Stimulated activated naive B cell treated with anti-CD40 and anti-IgM and Interleukin-4, amounts not matched to agents 10 μg/mL and 1 μg/mL and 100 μg/mL, for 72 hours (primary cell): Measurements from ENCODE around the gene CGN.

Experiments used
- ATAC-seq, 2 donors: fragments of 150-1000 bp; cut with Tn5 transposase; replicated peaks; 2 replicates each; pipeline ENCODE4 v1.10.0; 2021; ENCODE audit warnings: moderate library complexity in 1 of 2
- DNase-seq: peaks from one replicate; pipeline ENCODE4 v3.0.0; 2021
- H3K27ac Mint-ChIP-seq: one replicate; pipeline ENCODE4 v1.8.0; 2022; ENCODE audit warnings: mild to moderate bottlenecking, mixed read lengths
- H3K27me3 Mint-ChIP-seq, 2 donors: one replicate each; pipeline ENCODE4 v1.8.0; 2022; ENCODE audit warnings: mixed read lengths in 2 of 2
- H3K36me3 Mint-ChIP-seq, 2 donors: one replicate each; pipeline ENCODE4 v1.8.0; 2022; ENCODE audit warnings: mixed read lengths in 2 of 2, mild to moderate bottlenecking in 1 of 2
- H3K4me1 Mint-ChIP-seq, 2 donors: one replicate each; pipeline ENCODE4 v1.8.0; 2022; ENCODE audit warnings: mixed read lengths in 2 of 2, mild to moderate bottlenecking in 1 of 2
- H3K4me3 Mint-ChIP-seq, 2 donors: one replicate each; pipeline ENCODE4 v1.8.0; 2022; ENCODE audit warnings: mild to moderate bottlenecking in 2 of 2, mixed read lengths in 2 of 2, moderate library complexity in 1 of 2
- H3K9me3 Mint-ChIP-seq, 2 donors: one replicate each; pipeline ENCODE4 v1.8.0; 2022; ENCODE audit warnings: mixed read lengths in 2 of 2, mild to moderate bottlenecking in 1 of 2

Gene CGN

GRCh38 chr1:151540982-151541377, 29.8 kb downstream of the CGN start:
- peak overlapping the region; percentile 92 to 95 for H3K4me3 Mint-ChIP-seq
- peaks cover 10 to 24% of the 10 kb centered on the region in 2 donors for H3K27me3 Mint-ChIP-seq
- no peak for ATAC-seq
- no peaks in the 10 kb centered on the region for H3K9me3 Mint-ChIP-seq
- no peak for DNase-seq
- no peaks in the 10 kb centered on the region for H3K36me3 Mint-ChIP-seq
- no peak overlapping the region for H3K27ac Mint-ChIP-seq
- peaks cover 13 to 24% of the 10 kb centered on the region in 2 donors for H3K4me1 Mint-ChIP-seq

GRCh38 chr1:151541752-151542151, 30.6 kb downstream of the CGN start:
- no peaks in the 10 kb centered on the region for H3K9me3 Mint-ChIP-seq
- peaks cover 10 to 24% of the 10 kb centered on the region in 2 donors for H3K27me3 Mint-ChIP-seq
- DNase-seq (no peak), ATAC-seq (no peak)
- H3K27ac Mint-ChIP-seq, result no peak overlapping the region
- H3K36me3 Mint-ChIP-seq, result no peaks in the 10 kb centered on the region
- H3K4me3 Mint-ChIP-seq, result peak overlapping the region in 1 of 2 donors; percentile 92
- peaks cover 13 to 24% of the 10 kb centered on the region in 2 donors for H3K4me1 Mint-ChIP-seq

GRCh38 chr1:151542710-151543129, 31.5 kb downstream of the CGN start:
- Mint-ChIP-seq H3K9me3 (no peaks in the 10 kb centered on the region), H3K27ac (no peak overlapping the region), H3K36me3 (no peaks in the 10 kb centered on the region), H3K27me3 (peaks cover 10 to 24% of the 10 kb centered on the region in 2 donors), H3K4me1 (peaks cover 15 to 24% of the 10 kb centered on the region in 2 donors), H3K4me3 (no peak overlapping the region)
- DNase-seq (no peak), ATAC-seq (no peak)

- Mint-ChIP-seq H3K4me3 (no peak overlapping the region), H3K9me3 (no peaks in the 10 kb centered on the region), H3K4me1 (peaks cover 12 to 14% of the 10 kb centered on the region in 2 donors), H3K27me3 (peaks cover 10 to 24% of the 10 kb centered on the region in 2 donors), H3K27ac (no peak overlapping the region), H3K36me3 (no peaks in the 10 kb centered on the region)
- DNase-seq (no peak), ATAC-seq (no peak)
These were observed 34.4 kb downstream of the CGN start for GRCh38 chr1:151545542-151545941.

GRCh38 chr1:151546011-151546925, 35.1 kb downstream of the CGN start:
- H3K9me3 Mint-ChIP-seq, result no peaks in the 10 kb centered on the region
- ATAC-seq (no peak), DNase-seq (no peak)
- H3K27ac Mint-ChIP-seq, result no peak overlapping the region
- H3K36me3 Mint-ChIP-seq, result no peaks in the 10 kb centered on the region
- H3K4me1 Mint-ChIP-seq, result peaks cover 6% of the 10 kb centered on the region in 2 donors
- peaks cover 9 to 18% of the 10 kb centered on the region in 2 donors for H3K27me3 Mint-ChIP-seq
- H3K4me3 Mint-ChIP-seq, result no peak overlapping the region

- Mint-ChIP-seq H3K36me3 (no peaks in the 10 kb centered on the region), H3K4me3 (no peak overlapping the region), H3K4me1 (peaks cover 0 to 2% of the 10 kb centered on the region in 2 donors), H3K9me3 (no peaks in the 10 kb centered on the region), H3K27ac (no peak overlapping the region), H3K27me3 (peaks cover 4 to 9% of the 10 kb centered on the region in 2 donors)
- no peak for ATAC-seq
- DNase-seq, result no peak
These were observed 36.1 kb downstream of the CGN start for GRCh38 chr1:151547119-151547899.

- Mint-ChIP-seq H3K27ac (no peak overlapping the region), H3K36me3 (no peaks in the 10 kb centered on the region), H3K4me1 (peaks cover 0 to 2% of the 10 kb centered on the region in 2 donors), H3K27me3 (peaks cover 4 to 5% of the 10 kb centered on the region in 2 donors), H3K4me3 (no peak overlapping the region), H3K9me3 (no peaks in the 10 kb centered on the region)
- DNase-seq, result no peak
- no peak for ATAC-seq
These were observed 36.7 kb downstream of the CGN start for GRCh38 chr1:151547900-151548230.

GRCh38 chr1:151549199-151549598, 38.0 kb downstream of the CGN start:
- Mint-ChIP-seq H3K4me3 (no peak overlapping the region), H3K9me3 (no peaks in the 10 kb centered on the region), H3K4me1 (peaks cover 0 to 2% of the 10 kb centered on the region in 2 donors), H3K27me3 (no peaks in the 10 kb centered on the region), H3K27ac (no peak overlapping the region), H3K36me3 (no peaks in the 10 kb centered on the region)
- no peak for ATAC-seq
- no peak for DNase-seq

- Mint-ChIP-seq H3K4me3 (no peak overlapping the region), H3K27me3 (peaks cover 3 to 10% of the 10 kb centered on the region in 2 donors), H3K4me1 (no peaks in the 10 kb centered on the region), H3K9me3 (no peaks in the 10 kb centered on the region), H3K36me3 (no peaks in the 10 kb centered on the region), H3K27ac (no peak overlapping the region)
- DNase-seq (no peak), ATAC-seq (no peak)
These were observed 42.5 kb downstream of the CGN start for GRCh38 chr1:151553659-151554058.

- DNase-seq, result no peak
- Mint-ChIP-seq H3K9me3 (no peaks in the 10 kb centered on the region), H3K4me3 (no peak overlapping the region), H3K36me3 (no peaks in the 10 kb centered on the region), H3K27ac (no peak overlapping the region), H3K27me3 (peaks cover 7 to 10% of the 10 kb centered on the region in 2 donors), H3K4me1 (no peaks in the 10 kb centered on the region)
- no peak for ATAC-seq
These were observed 44.9 kb downstream of the CGN start for GRCh38 chr1:151556052-151556451.

- no peaks in the 10 kb centered on the region for H3K9me3 Mint-ChIP-seq
- DNase-seq (no peak), ATAC-seq (no peak)
- no peak overlapping the region for H3K27ac Mint-ChIP-seq
- peaks cover 0 to 4% of the 10 kb centered on the region in 2 donors for H3K27me3 Mint-ChIP-seq
- no peak overlapping the region for H3K4me3 Mint-ChIP-seq
- H3K36me3 Mint-ChIP-seq, result peaks cover 0 to 4% of the 10 kb centered on the region in 2 donors
- no peaks in the 10 kb centered on the region for H3K4me1 Mint-ChIP-seq
These were observed 51.5 kb downstream of the CGN start for GRCh38 chr1:151562661-151563060.

- H3K4me1 Mint-ChIP-seq, result no peaks in the 10 kb centered on the region
- H3K27ac Mint-ChIP-seq, result no peak overlapping the region
- H3K9me3 Mint-ChIP-seq, result no peaks in the 10 kb centered on the region
- peaks cover 0 to 4% of the 10 kb centered on the region in 2 donors for H3K27me3 Mint-ChIP-seq
- no peak overlapping the region for H3K4me3 Mint-ChIP-seq
- H3K36me3 Mint-ChIP-seq, result peaks cover 0 to 4% of the 10 kb centered on the region in 2 donors
- no peak for DNase-seq
- no peak for ATAC-seq
These were observed 52.2 kb downstream of the CGN start for GRCh38 chr1:151563376-151563775.

- Mint-ChIP-seq H3K4me3 (no peak overlapping the region), H3K4me1 (no peaks in the 10 kb centered on the region)
These were observed 54.5 kb downstream of the CGN start for GRCh38 chr1:151565502-151566189.

GRCh38 chr1:151568626-151569088, 57.5 kb downstream of the CGN start:
- Mint-ChIP-seq H3K4me3 (no peak overlapping the region), H3K36me3 (peaks cover 0 to 4% of the 10 kb centered on the region in 2 donors), H3K4me1 (no peaks in the 10 kb centered on the region), H3K27me3 (no peaks in the 10 kb centered on the region), H3K9me3 (no peaks in the 10 kb centered on the region), H3K27ac (no peak overlapping the region)
- DNase-seq (no peak), ATAC-seq (no peak)

More at GRCh38 chr1:151565502-151566189, 54.5 kb downstream of the CGN start:
- no peaks in the 10 kb centered on the region for H3K27me3 Mint-ChIP-seq
- peaks cover 0 to 4% of the 10 kb centered on the region in 2 donors for H3K36me3 Mint-ChIP-seq
- ATAC-seq (no peak), DNase-seq (no peak)
- H3K27ac Mint-ChIP-seq, result no peak overlapping the region
- no peaks in the 10 kb centered on the region for H3K9me3 Mint-ChIP-seq
